Measurements from ENCODE around the gene UQCRC2. TPM values are rescaled to one million over a fixed set of nuclear protein-coding genes. Genes with fewer than 3 reads are reported as not detected.

The UQCRC2 gene
- total and polyA plus RNA-seq, 2 experiments from 2014 or later, result 129 to 166 TPM

DNA sequence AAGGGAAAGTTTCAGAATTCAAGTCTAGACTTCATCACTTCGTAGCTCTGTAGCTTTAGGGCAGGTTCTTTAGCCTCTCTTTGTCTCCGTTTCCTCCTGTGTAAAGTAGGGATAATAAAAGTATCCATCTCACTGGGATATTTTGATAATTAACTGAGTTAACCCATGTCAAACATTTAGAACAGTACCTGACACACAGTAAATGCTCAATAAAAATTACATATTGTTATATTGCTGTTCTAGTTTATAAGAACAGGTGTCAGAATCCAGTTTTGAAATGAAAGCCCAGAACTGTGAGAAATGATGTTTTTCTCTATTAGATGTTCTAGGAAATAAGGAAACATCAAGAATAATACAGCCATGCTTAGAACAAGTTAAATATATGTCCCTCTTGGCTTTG lies 59.1 kb downstream of the UQCRC2 start:
- no peak overlapping the region for H3K4me3 ChIP-seq
- no peak overlapping the region for H2AFZ ChIP-seq
- no peaks in the 10 kb centered on the region for H3K27me3 ChIP-seq
- H3K9me3 ChIP-seq (ENCODE audit: low read depth), result no peaks in the 10 kb centered on the region
- peaks cover 18% of the 10 kb centered on the region for H4K20me1 ChIP-seq (ENCODE audit: insufficient read depth, poor library complexity, severe bottlenecking)
- no peaks in the 10 kb centered on the region for H3K4me1 ChIP-seq (ENCODE audit: insufficient read depth)
- DNase-seq (ENCODE audit: low spot score), result no peak
- TF ChIP-seq, protein P1, sequence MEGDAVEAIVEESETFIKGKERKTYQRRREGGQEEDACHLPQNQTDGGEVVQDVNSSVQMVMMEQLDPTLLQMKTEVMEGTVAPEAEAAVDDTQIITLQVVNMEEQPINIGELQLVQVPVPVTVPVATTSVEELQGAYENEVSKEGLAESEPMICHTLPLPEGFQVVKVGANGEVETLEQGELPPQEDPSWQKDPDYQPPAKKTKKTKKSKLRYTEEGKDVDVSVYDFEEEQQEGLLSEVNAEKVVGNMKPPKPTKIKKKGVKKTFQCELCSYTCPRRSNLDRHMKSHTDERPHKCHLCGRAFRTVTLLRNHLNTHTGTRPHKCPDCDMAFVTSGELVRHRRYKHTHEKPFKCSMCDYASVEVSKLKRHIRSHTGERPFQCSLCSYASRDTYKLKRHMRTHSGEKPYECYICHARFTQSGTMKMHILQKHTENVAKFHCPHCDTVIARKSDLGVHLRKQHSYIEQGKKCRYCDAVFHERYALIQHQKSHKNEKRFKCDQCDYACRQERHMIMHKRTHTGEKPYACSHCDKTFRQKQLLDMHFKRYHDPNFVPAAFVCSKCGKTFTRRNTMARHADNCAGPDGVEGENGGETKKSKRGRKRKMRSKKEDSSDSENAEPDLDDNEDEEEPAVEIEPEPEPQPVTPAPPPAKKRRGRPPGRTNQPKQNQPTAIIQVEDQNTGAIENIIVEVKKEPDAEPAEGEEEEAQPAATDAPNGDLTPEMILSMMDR (IDR thresholded peaks at IDR 0.05; ENCODE audit: poor library complexity), result no peak
- TF ChIP-seq EZH2phosphoT487 (IDR thresholded peaks at IDR 0.05; ENCODE audit: low read depth, severe bottlenecking, unreplicated experiment) (no peak), EZH2 (IDR thresholded peaks at IDR 0.05; ENCODE audit: borderline replicate concordance) (no peak)
- H3K36me3 ChIP-seq (replicated peaks; ENCODE audit: insufficient read depth, low read depth), result no peaks in the 10 kb centered on the region
- H3K4me2 ChIP-seq, result no peak overlapping the region
- peaks cover 82% of the 10 kb centered on the region for H3K79me2 ChIP-seq
- H3K27ac ChIP-seq, result no peak overlapping the region
- 39% methylated on average over 2 of the region's 2 CpGs for WGBS (ENCODE audit: low lambda C conversion rate, missing lambda C conversion rate)
- H3K9me2 ChIP-seq (replicated peaks; ENCODE audit: insufficient read depth), result no peaks in the 10 kb centered on the region

GRCh38 chr16:22013486-22013885 lies 60.3 kb downstream of the UQCRC2 start:
- no peaks in the 10 kb centered on the region for H3K36me3 ChIP-seq (replicated peaks; ENCODE audit: insufficient read depth, low read depth)
- H3K27me3 ChIP-seq, result no peaks in the 10 kb centered on the region
- WGBS (ENCODE audit: low lambda C conversion rate, missing lambda C conversion rate), result 76% methylated on average over 4 of the region's 4 CpGs
- H2AFZ ChIP-seq, result no peak overlapping the region
- H3K4me2 ChIP-seq, result no peak overlapping the region
- H3K27ac ChIP-seq, result no peak overlapping the region
- H4K20me1 ChIP-seq (ENCODE audit: insufficient read depth, poor library complexity, severe bottlenecking), result peaks cover 18% of the 10 kb centered on the region
- H3K4me3 ChIP-seq, result no peak overlapping the region
- no peaks in the 10 kb centered on the region for H3K9me3 ChIP-seq (ENCODE audit: low read depth)
- H3K79me2 ChIP-seq, result peaks cover 91% of the 10 kb centered on the region
- DNase-seq (ENCODE audit: low spot score), result no peak
- H3K9me2 ChIP-seq (replicated peaks; ENCODE audit: insufficient read depth), result no peaks in the 10 kb centered on the region
- H3K4me1 ChIP-seq (ENCODE audit: insufficient read depth), result no peaks in the 10 kb centered on the region
- TF ChIP-seq EZH2 (IDR thresholded peaks at IDR 0.05; ENCODE audit: borderline replicate concordance), result no peak
- TF ChIP-seq EZH2phosphoT487 (IDR thresholded peaks at IDR 0.05; ENCODE audit: low read depth, severe bottlenecking, unreplicated experiment), result no peak
- TF ChIP-seq, protein P1 (IDR thresholded peaks at IDR 0.05; ENCODE audit: poor library complexity), result no peak

DNA sequence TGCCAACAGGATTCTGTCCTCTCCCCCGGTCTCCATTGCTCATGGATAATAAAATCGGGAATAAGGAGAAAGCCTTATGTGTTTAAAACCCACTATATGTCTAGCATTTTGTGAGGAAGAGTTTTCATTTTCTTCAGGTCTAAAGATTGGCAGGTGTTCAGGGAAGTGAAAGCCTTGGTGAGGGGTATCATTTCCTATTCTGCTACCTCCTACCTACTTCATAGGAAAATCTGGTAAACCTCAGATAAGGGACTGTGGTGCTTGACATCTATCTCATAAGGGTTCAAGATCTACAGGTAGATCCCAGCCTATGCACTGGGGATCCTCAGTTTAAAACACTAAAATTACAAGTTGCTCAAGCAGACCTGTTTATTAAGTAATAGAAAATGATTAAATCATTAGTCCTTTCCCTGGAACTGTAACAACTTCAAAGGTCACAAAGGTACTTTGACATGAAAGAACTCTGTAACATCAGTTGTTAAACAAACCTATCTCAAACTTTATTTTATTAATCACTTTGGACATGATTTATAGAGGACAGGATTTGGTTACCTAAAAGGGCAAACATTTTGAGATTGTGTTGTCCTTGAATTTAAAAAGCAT lies 61.2 kb downstream of the UQCRC2 start:
- Histone ChIP-seq H3K36me3 (replicated peaks; ENCODE audit: insufficient read depth, low read depth) (no peaks in the 10 kb centered on the region), H3K27ac (no peak overlapping the region), H3K27me3 (no peaks in the 10 kb centered on the region), H3K9me2 (replicated peaks; ENCODE audit: insufficient read depth) (no peaks in the 10 kb centered on the region), H4K20me1 (ENCODE audit: insufficient read depth, poor library complexity, severe bottlenecking) (peaks cover 18% of the 10 kb centered on the region), H3K79me2 (peaks cover 90% of the 10 kb centered on the region), H2AFZ (no peak overlapping the region), H3K4me3 (no peak overlapping the region), H3K9me3 (ENCODE audit: low read depth) (no peaks in the 10 kb centered on the region), H3K4me2 (no peak overlapping the region), H3K4me1 (ENCODE audit: insufficient read depth) (no peaks in the 10 kb centered on the region)
- TF ChIP-seq EZH2phosphoT487 (IDR thresholded peaks at IDR 0.05; ENCODE audit: low read depth, severe bottlenecking, unreplicated experiment), result no peak
- no peak for TF ChIP-seq EZH2 (IDR thresholded peaks at IDR 0.05; ENCODE audit: borderline replicate concordance)
- TF ChIP-seq, protein P1 (IDR thresholded peaks at IDR 0.05; ENCODE audit: poor library complexity), result no peak
- WGBS (ENCODE audit: low lambda C conversion rate, missing lambda C conversion rate), result 96% methylated on average over 2 of the region's 2 CpGs
- no peak for DNase-seq (ENCODE audit: low spot score)

Data from hepatocyte (in vitro differentiated cells).